HepG2 (cell line): Measurements from ENCODE around the gene SLC25A15. TPM values are rescaled to one million over a fixed set of nuclear protein-coding genes. Genes with fewer than 3 reads are reported as not detected.

Source experiments
- BRCA1 ChIP-seq: sonication (generic); formaldehyde crosslinking; IDR thresholded peaks from 2 replicates; pipeline ENCODE4 v1.4.0; 2020; ENCODE audit warnings: missing genetic modification reagents
- FOXK2 ChIP-seq: fragments of 450-650 bp; IDR thresholded peaks from 2 replicates; pipeline ENCODE4 v1.6.1; 2016
- HHEX ChIP-seq: IDR thresholded peaks from 2 replicates; pipeline ENCODE4 v1.6.1; 2016; ENCODE audit warnings: control low read depth
- REPIN1 ChIP-seq: sonication (generic); formaldehyde crosslinking; IDR thresholded peaks from 2 replicates; pipeline ENCODE4 v1.8.0; 2022; ENCODE audit warnings: missing genetic modification reagents, low read depth, mild to moderate bottlenecking, borderline replicate concordance
- TRIM24 ChIP-seq: sonication (generic); formaldehyde crosslinking; IDR thresholded peaks from 2 replicates; pipeline ENCODE4 v1.8.0; 2022; ENCODE audit warnings: mild to moderate bottlenecking, missing genetic modification reagents
- ZBTB43 ChIP-seq: sonication (generic); formaldehyde crosslinking; conservative IDR thresholded peaks from 2 replicates; pipeline ENCODE4 v1.4.0; 2020; ENCODE audit warnings: missing genetic modification reagents
- ZNF557 ChIP-seq: sonication (generic); formaldehyde crosslinking; IDR thresholded peaks from 2 replicates; pipeline ENCODE4 v1.4.0; 2020; ENCODE audit warnings: missing genetic modification reagents
- ZNF619 ChIP-seq: sonication (generic); formaldehyde crosslinking; IDR thresholded peaks from 2 replicates; pipeline ENCODE4 v1.4.0; 2020; ENCODE audit warnings: mild to moderate bottlenecking, missing genetic modification reagents
- ZNF639 ChIP-seq: conservative IDR thresholded peaks from 2 replicates; pipeline ENCODE4 v1.6.1; 2018; ENCODE audit warnings: missing genetic modification reagents
- ZNF746 ChIP-seq: sonication (generic); formaldehyde crosslinking; IDR thresholded peaks from 2 replicates; pipeline ENCODE4 v1.8.0; 2022; ENCODE audit warnings: mild to moderate bottlenecking, missing genetic modification reagents
- polyA plus RNA-seq, 8 experiments: library from polyadenylated mRNA; depleted of rRNA in 3 of 8; stranded (reverse) in 7 of 8; unstranded in 1 of 8; fragments of >200 nt; fragmentation: Illumina TruSeq in 4 of 8; extraction: Trizol in 4 of 8; gene quantifications; 2 replicates each; pipeline versions ENCODE4 v1.2.1 to v1.2.3, GENCODE V29; 2011 to 2016; ENCODE audit warnings: low read depth in 4 of 8, missing spikeins in 1 of 8, mixed read lengths in 1 of 8; ENCODE audit not compliant: insufficient read depth in 1 of 8
- total RNA-seq, 5 experiments: library from RNA; depleted of rRNA; stranded (reverse); fragments of >200 nt; fragmentation: Illumina TruSeq; extraction: Trizol; gene quantifications; 2 replicates each; pipeline ENCODE4 v1.2.3, GENCODE V29; 2016; ENCODE audit warnings: low read depth in 1 of 5
- TF ChIP-seq, protein P1 (sequence below): sonication (generic); formaldehyde crosslinking; IDR thresholded peaks from 2 replicates; pipeline ENCODE4 v1.4.0; 2020; ENCODE audit warnings: missing genetic modification reagents, borderline replicate concordance
- TF ChIP-seq, protein P2 (sequence below): sonication (generic); formaldehyde crosslinking; IDR thresholded peaks from 2 replicates; pipeline ENCODE4 v1.8.1; 2022; ENCODE audit warnings: mild to moderate bottlenecking, missing genetic modification reagents
- TF ChIP-seq, protein P3 (sequence below): sonication (generic); formaldehyde crosslinking; IDR thresholded peaks from 2 replicates; pipeline ENCODE4 v1.4.0; 2020; ENCODE audit warnings: mild to moderate bottlenecking, missing genetic modification reagents
- TF ChIP-seq, protein P4 (sequence below): sonication (generic); formaldehyde crosslinking; IDR thresholded peaks from 2 replicates; pipeline ENCODE4 v1.8.0; 2022; ENCODE audit warnings: mild to moderate bottlenecking, missing genetic modification reagents
- TF ChIP-seq, protein P5 (sequence below): IDR thresholded peaks from 2 replicates; pipeline ENCODE4 v1.6.1; 2012; ENCODE audit warnings: low read depth, low read length, improper control_type of control experiment

The SLC25A15 gene
- total and polyA plus RNA-seq, 2 of the 13 experiments (the other 11 are each of a cell fraction or from before 2014, with no cell fraction given): 17.3 to 39.1 TPM

GRCh38 chr13:40786568-40786996 lies 2.8 kb upstream of the SLC25A15 start (continued):
- TF ChIP-seq, protein P1, sequence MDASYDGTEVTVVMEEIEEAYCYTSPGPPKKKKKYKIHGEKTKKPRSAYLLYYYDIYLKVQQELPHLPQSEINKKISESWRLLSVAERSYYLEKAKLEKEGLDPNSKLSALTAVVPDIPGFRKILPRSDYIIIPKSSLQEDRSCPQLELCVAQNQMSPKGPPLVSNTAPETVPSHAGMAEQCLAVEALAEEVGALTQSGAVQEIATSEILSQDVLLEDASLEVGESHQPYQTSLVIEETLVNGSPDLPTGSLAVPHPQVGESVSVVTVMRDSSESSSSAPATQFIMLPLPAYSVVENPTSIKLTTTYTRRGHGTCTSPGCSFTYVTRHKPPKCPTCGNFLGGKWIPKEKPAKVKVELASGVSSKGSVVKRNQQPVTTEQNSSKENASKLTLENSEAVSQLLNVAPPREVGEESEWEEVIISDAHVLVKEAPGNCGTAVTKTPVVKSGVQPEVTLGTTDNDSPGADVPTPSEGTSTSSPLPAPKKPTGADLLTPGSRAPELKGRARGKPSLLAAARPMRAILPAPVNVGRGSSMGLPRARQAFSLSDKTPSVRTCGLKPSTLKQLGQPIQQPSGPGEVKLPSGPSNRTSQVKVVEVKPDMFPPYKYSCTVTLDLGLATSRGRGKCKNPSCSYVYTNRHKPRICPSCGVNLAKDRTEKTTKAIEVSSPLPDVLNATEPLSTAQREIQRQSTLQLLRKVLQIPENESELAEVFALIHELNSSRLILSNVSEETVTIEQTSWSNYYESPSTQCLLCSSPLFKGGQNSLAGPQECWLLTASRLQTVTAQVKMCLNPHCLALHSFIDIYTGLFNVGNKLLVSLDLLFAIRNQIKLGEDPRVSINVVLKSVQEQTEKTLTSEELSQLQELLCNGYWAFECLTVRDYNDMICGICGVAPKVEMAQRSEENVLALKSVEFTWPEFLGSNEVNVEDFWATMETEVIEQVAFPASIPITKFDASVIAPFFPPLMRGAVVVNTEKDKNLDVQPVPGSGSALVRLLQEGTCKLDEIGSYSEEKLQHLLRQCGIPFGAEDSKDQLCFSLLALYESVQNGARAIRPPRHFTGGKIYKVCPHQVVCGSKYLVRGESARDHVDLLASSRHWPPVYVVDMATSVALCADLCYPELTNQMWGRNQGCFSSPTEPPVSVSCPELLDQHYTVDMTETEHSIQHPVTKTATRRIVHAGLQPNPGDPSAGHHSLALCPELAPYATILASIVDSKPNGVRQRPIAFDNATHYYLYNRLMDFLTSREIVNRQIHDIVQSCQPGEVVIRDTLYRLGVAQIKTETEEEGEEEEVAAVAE (CRISPR knock-in tag): 0 out of 2 replicates have a peak, but pooled peaks have one; percentile 37
- TF ChIP-seq TRIM24 (CRISPR knock-in tag) (no peak), ZBTB43 (CRISPR knock-in tag) (peak; percentile 78; the same call in 1 of the 2 replicates), ZNF619 (CRISPR knock-in tag) (no peak), ZNF746 (CRISPR knock-in tag) (peak; percentile 22; the same call in 1 of the 2 replicates), BRCA1 (CRISPR knock-in tag) (no peak), HHEX (CRISPR knock-in tag) (0 out of 2 replicates have a peak, but pooled peaks have one; percentile 47), ZNF557 (CRISPR knock-in tag) (0 out of 2 replicates have a peak, but pooled peaks have one; percentile 26), ZNF639 (CRISPR knock-in tag) (0 out of 2 replicates have a peak, but pooled peaks have one; percentile 26), REPIN1 (no peak), FOXK2 (no peak)
- TF ChIP-seq, protein P2, sequence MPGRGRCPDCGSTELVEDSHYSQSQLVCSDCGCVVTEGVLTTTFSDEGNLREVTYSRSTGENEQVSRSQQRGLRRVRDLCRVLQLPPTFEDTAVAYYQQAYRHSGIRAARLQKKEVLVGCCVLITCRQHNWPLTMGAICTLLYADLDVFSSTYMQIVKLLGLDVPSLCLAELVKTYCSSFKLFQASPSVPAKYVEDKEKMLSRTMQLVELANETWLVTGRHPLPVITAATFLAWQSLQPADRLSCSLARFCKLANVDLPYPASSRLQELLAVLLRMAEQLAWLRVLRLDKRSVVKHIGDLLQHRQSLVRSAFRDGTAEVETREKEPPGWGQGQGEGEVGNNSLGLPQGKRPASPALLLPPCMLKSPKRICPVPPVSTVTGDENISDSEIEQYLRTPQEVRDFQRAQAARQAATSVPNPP (CRISPR knock-in tag): no peak
- TF ChIP-seq, protein P3, sequence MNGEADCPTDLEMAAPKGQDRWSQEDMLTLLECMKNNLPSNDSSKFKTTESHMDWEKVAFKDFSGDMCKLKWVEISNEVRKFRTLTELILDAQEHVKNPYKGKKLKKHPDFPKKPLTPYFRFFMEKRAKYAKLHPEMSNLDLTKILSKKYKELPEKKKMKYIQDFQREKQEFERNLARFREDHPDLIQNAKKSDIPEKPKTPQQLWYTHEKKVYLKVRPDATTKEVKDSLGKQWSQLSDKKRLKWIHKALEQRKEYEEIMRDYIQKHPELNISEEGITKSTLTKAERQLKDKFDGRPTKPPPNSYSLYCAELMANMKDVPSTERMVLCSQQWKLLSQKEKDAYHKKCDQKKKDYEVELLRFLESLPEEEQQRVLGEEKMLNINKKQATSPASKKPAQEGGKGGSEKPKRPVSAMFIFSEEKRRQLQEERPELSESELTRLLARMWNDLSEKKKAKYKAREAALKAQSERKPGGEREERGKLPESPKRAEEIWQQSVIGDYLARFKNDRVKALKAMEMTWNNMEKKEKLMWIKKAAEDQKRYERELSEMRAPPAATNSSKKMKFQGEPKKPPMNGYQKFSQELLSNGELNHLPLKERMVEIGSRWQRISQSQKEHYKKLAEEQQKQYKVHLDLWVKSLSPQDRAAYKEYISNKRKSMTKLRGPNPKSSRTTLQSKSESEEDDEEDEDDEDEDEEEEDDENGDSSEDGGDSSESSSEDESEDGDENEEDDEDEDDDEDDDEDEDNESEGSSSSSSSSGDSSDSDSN (CRISPR knock-in tag): peak; percentile 35; the same call in 1 of the 2 replicates
- TF ChIP-seq, protein P4, sequence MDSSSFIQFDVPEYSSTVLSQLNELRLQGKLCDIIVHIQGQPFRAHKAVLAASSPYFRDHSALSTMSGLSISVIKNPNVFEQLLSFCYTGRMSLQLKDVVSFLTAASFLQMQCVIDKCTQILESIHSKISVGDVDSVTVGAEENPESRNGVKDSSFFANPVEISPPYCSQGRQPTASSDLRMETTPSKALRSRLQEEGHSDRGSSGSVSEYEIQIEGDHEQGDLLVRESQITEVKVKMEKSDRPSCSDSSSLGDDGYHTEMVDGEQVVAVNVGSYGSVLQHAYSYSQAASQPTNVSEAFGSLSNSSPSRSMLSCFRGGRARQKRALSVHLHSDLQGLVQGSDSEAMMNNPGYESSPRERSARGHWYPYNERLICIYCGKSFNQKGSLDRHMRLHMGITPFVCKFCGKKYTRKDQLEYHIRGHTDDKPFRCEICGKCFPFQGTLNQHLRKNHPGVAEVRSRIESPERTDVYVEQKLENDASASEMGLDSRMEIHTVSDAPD (CRISPR knock-in tag): no peak
- TF ChIP-seq, protein P5, sequence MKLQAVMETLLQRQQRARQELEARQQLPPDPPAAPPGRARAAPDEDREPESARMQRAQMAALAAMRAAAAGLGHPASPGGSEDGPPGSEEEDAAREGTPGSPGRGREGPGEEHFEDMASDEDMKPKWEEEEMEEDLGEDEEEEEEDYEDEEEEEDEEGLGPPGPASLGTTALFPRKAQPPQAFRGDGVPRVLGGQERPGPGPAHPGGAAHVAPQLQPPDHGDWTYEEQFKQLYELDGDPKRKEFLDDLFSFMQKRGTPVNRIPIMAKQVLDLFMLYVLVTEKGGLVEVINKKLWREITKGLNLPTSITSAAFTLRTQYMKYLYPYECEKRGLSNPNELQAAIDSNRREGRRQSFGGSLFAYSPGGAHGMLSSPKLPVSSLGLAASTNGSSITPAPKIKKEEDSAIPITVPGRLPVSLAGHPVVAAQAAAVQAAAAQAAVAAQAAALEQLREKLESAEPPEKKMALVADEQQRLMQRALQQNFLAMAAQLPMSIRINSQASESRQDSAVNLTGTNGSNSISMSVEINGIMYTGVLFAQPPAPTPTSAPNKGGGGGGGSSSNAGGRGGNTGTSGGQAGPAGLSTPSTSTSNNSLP: no peak
